ENCODE measurements around the gene GSTM4.
"Not testable (repeated sequence)": the region's sequence is repeated elsewhere in the genome, so short reads cannot be mapped to it uniquely, and the experiment has no call there.

GSTM4 gene

DNA sequence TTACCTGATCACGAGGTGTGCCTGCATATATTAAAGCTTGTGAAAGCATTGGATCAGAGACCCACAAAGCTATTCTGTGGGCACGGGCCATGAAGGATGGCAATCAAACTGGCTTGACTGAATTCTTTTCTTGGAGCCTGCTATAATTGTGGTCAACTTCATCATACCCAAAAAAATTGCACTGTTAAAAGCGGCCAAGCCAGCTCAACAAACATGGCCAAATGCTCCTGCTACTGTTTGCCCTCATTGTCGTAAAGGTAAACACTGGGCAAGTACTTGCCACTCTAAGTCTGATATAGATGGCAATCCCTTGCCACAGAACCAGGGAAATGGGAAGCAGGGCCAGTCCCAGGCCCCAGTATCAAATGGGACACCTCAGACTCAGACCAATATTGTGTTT, 49.5 kb downstream of the GSTM4 start:
- H3K4me3 ChIP-seq (ENCODE audit: low read depth, low read length): no peak overlapping the region
- H3K27me3 ChIP-seq (replicated peaks): no peaks in the 10 kb centered on the region
- TF ChIP-seq, protein P1, sequence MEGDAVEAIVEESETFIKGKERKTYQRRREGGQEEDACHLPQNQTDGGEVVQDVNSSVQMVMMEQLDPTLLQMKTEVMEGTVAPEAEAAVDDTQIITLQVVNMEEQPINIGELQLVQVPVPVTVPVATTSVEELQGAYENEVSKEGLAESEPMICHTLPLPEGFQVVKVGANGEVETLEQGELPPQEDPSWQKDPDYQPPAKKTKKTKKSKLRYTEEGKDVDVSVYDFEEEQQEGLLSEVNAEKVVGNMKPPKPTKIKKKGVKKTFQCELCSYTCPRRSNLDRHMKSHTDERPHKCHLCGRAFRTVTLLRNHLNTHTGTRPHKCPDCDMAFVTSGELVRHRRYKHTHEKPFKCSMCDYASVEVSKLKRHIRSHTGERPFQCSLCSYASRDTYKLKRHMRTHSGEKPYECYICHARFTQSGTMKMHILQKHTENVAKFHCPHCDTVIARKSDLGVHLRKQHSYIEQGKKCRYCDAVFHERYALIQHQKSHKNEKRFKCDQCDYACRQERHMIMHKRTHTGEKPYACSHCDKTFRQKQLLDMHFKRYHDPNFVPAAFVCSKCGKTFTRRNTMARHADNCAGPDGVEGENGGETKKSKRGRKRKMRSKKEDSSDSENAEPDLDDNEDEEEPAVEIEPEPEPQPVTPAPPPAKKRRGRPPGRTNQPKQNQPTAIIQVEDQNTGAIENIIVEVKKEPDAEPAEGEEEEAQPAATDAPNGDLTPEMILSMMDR (IDR thresholded peaks at IDR 0.05; ENCODE audit: low read depth, low read length, missing control alignments): no peak
- no peak overlapping the region for H3K27ac ChIP-seq
- DNase-seq: no peak
- in situ Hi-C loops (cut with HindIII; ENCODE audit: low pct_ligation_motif_present, low sequenced_read_pairs): no loop called here
- H3K36me3 ChIP-seq (replicated peaks): no peaks in the 10 kb centered on the region

DNA sequence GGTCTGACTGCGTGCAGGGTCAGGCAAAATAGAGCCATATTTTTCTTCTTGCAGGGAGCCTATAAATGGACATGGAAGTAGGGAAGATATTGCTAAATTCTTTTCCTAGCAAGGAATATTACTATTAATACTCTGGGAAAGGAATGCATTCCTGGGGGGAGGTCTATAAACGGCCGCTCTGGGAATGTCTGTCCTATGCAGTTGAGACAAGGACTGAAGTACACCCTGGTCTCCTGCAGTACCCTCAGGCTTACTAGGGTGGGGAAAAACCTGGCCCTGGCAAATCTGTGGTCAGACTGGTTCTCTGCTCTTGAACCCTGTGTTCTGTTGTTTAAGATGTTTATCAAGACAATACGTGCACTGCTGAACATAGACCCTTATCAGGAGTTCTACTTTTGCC, 53.0 kb downstream of the GSTM4 start:
- H3K36me3 ChIP-seq (replicated peaks); H3K27me3 ChIP-seq (replicated peaks); in situ Hi-C loops (cut with HindIII; ENCODE audit: low pct_ligation_motif_present, low sequenced_read_pairs); DNase-seq; H3K4me3 ChIP-seq (ENCODE audit: low read depth, low read length); H3K27ac ChIP-seq: not testable (repeated sequence)

DNA sequence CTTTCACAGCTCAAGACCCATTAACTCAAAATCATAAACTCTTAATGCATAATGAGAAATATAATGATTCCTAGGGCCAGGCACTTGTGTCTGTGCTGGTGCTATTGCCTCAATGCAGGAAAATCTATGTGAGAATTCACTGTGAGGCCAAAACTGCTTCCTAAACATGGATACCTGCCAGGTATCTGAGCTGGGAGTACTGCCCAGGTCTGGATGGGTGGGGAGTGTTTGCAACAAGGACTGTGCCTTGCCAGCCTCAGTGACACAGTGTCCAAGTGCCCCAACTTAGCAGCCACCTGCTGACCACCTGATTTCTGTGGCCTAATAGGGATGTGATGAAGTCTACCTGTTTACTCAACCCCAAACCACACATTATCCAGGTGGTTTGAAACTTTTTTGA, 53.9 kb downstream of the GSTM4 start:
- H3K27me3 ChIP-seq (replicated peaks); H3K4me3 ChIP-seq (ENCODE audit: low read depth, low read length); H3K27ac ChIP-seq; H3K36me3 ChIP-seq (replicated peaks); DNase-seq; in situ Hi-C loops (cut with HindIII; ENCODE audit: low pct_ligation_motif_present, low sequenced_read_pairs): not testable (repeated sequence)

Measured in brain microvascular endothelial cell (primary cell).